PC-3 (cell line): ENCODE data around the gene C16orf74.

Experiments
- CTCF ChIP-seq: fragments of 300-600 bp; sonication (generic); conservative IDR thresholded peaks from 2 replicates; pipeline ENCODE4 v1.5.1; 2017; ENCODE audit warnings: antibody characterized with exemption, low read depth, mild to moderate bottlenecking, low read length
- EZH2 ChIP-seq: fragments of 300-600 bp; sonication (generic); IDR thresholded peaks from one replicate; pipeline ENCODE4 v1.6.1; 2017; ENCODE audit warnings: antibody characterized with exemption, mild to moderate bottlenecking, low read length; ENCODE audit not compliant: unreplicated experiment
- EZH2phosphoT487 ChIP-seq: fragments of 300-600 bp; sonication (generic); IDR thresholded peaks from 2 replicates; pipeline ENCODE4 v1.6.1; 2018; ENCODE audit warnings: mild to moderate bottlenecking, antibody characterized with exemption, low read length, borderline replicate concordance

DNA sequence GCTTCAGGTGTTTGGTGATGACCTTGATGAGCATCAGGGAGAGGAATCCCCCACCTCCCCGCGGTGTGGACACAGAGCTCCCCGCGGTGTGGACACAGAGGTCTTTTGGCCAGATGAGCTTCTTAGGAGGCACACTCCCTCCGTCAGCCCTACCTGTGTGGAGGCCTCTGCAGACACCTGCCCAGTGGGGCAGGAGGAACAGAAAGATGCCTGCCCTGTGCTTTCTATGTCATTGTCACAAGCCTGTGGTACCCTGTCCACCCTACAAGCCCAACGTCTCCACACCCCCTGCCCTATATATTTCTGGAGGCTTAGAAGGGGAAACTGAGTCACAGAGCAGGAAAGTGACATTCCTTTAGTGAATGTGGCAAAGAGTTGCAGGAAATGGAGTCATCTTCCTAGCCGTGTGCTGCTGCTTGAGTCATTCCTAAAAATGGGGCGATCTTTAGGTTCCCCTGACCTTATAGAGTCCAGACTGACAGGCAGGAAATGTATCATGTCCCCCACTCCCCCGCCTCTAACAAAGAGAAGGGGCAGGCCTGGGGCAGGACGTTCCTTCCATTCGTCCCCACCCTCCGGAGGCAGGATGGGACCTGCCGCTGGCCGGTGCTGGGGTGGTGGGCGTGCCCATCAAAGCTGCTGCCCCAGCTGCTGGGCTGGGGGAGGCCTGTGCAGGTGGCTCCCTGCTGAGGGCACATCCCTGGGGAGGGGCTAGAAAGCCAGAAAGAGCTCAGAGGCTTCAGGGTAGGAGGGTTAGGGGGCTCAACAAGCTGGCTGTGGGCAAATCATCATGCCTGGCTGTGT is 1.0 kb upstream of the C16orf74 start:
- TF ChIP-seq CTCF (no peak), EZH2phosphoT487 (no peak), EZH2 (no peak)
